SH-SY5Y (cell line): ENCODE measurements around the gene SLC9A9.

Experiments used
- GATA2 ChIP-seq: IDR thresholded peaks from 2 replicates; pipeline ENCODE4 v1.6.1; 2011; ENCODE audit warnings: mild to moderate bottlenecking, low read depth, low read length
- GATA3 ChIP-seq: IDR thresholded peaks from 2 replicates; pipeline ENCODE4 v1.6.1; 2011; ENCODE audit warnings: low read depth, mild to moderate bottlenecking, low read length, moderate library complexity

- TF ChIP-seq GATA3 = no peak
- no peak for TF ChIP-seq GATA2
Observed at GRCh38 chr3:143295201-143296080, 552.8 kb downstream of the SLC9A9 start.
